Measurements from ENCODE around the gene PTPN22.

PTPN22 gene

GRCh38 chr1:113802367-113803007, 69.0 kb downstream of the PTPN22 start:
- TF ChIP-seq CTCF (IDR thresholded peaks at IDR 0.05; ENCODE audit: insufficient read depth, low read depth, low read length, missing control alignments) = no peak
- no peak overlapping the region for H3K4me3 ChIP-seq (ENCODE audit: low read length)
- DNase-seq (ENCODE audit: low read depth) = no peak

- H3K4me3 ChIP-seq (ENCODE audit: low read length) = no peak overlapping the region
- TF ChIP-seq CTCF (IDR thresholded peaks at IDR 0.05; ENCODE audit: insufficient read depth, low read depth, low read length, missing control alignments) = no peak
- DNase-seq (ENCODE audit: low read depth) = no peak
Observed at GRCh38 chr1:113800487-113800886, 71.0 kb downstream of the PTPN22 start.

GRCh38 chr1:113797472-113797871, 74.0 kb downstream of the PTPN22 start:
- no peak for TF ChIP-seq CTCF (IDR thresholded peaks at IDR 0.05; ENCODE audit: insufficient read depth, low read depth, low read length, missing control alignments)
- no peak for DNase-seq (ENCODE audit: low read depth)
- no peak overlapping the region for H3K4me3 ChIP-seq (ENCODE audit: low read length)

GRCh38 chr1:113793878-113794834, 77.4 kb downstream of the PTPN22 start:
- no peak for TF ChIP-seq CTCF (IDR thresholded peaks at IDR 0.05; ENCODE audit: insufficient read depth, low read depth, low read length, missing control alignments)
- DNase-seq (ENCODE audit: low read depth) = no peak
- H3K4me3 ChIP-seq (ENCODE audit: low read length) = no peak overlapping the region

GRCh38 chr1:113792986-113793385, 78.5 kb downstream of the PTPN22 start:
- H3K4me3 ChIP-seq (ENCODE audit: low read length) = no peak overlapping the region
- no peak for TF ChIP-seq CTCF (IDR thresholded peaks at IDR 0.05; ENCODE audit: insufficient read depth, low read depth, low read length, missing control alignments)
- no peak for DNase-seq (ENCODE audit: low read depth)

- DNase-seq (ENCODE audit: low read depth) = no peak
- H3K4me3 ChIP-seq (ENCODE audit: low read length) = no peak overlapping the region
- TF ChIP-seq CTCF (IDR thresholded peaks at IDR 0.05; ENCODE audit: insufficient read depth, low read depth, low read length, missing control alignments) = no peak
Observed at GRCh38 chr1:113792471-113792870, 79.0 kb downstream of the PTPN22 start.
